HG03108 (cell line): ENCODE data around the gene CERS6.
A peak's percentile ranks its signal among the peaks of the same experiment; 100 is the strongest.
"Not testable (repeated sequence)": the region's sequence is repeated elsewhere in the genome, so short reads cannot be mapped to it uniquely, and the experiment has no call there.

Source experiments
- ATAC-seq: cut with Tn5 transposase; IDR thresholded peaks from one replicate; pipeline ENCODE4 v1.9.1; 2021; ENCODE audit warnings: moderate library complexity; ENCODE audit not compliant: unreplicated experiment

CERS6 gene

DNA sequence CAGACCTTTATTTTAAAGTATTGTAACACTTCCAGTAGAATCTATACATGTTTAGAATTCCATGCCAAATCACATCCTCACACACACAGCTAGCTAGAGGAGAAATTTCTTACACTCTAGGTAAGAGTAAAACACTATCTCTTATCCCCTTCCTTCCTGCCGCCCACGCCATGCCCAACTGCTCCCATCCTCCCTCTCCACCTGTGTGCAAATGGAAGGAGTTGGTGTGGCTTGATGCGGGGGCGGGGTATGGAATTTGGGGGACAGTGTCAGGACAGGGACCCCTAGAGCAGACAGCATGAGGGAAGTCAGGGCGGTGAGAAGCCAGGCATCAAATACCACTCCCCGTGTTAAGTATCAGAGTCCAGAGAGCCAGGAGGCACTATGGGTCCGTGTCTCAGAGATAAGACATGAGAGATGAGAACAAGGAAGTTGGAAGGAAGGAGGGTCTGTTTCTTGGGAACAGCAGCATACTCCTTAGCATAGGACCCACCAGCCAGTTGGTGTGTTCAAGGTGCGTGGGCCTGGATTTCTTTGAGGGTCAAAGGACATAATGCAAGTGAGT lies 297.8 kb downstream of the CERS6 start:
- no peak for ATAC-seq

DNA sequence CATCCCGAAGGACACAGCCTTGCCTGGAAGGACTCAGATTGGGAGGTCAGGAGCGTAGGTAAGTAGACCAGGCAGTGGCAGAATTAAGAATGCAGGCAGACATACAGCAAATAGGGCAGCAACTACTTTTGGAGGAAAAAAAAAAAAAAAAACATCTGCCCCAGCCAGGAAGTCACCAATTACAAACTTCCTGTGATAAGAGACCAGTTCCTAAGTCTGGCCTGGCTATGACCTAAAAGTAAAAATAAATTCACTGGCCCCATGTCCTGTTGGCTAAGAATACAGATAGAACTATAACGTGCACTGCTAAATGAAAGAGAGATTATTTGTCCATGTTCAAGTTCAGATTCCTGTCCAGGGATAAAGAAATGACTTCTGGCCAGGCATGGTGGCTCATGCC lies 301.2 kb downstream of the CERS6 start:
- ATAC-seq: no peak

- ATAC-seq: peak; percentile 66
These were observed 303.1 kb downstream of the CERS6 start for GRCh38 chr2:168758970-168759820.

GRCh38 chr2:168765401-168765800 lies 309.3 kb downstream of the CERS6 start:
- no peak for ATAC-seq

DNA sequence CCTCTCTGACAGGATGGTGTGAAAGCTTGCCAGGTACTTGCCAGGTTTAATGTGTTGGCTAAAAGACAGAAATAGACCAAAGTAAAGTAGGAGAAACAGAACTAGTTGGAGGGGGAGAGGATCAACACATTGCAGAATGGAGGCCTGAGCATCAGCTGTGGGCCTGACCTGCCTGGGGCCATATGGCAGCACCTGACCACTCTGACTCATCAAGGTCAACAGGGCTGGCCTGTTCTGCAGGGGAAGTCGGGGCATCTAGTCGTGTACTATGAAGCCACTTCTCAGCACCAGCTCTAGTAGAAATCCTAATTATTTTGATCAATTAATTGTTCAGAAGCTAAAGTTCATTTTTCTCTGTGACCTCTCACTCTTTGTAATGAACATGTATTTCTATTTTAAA lies 310.5 kb downstream of the CERS6 start:
- ATAC-seq: no peak

DNA sequence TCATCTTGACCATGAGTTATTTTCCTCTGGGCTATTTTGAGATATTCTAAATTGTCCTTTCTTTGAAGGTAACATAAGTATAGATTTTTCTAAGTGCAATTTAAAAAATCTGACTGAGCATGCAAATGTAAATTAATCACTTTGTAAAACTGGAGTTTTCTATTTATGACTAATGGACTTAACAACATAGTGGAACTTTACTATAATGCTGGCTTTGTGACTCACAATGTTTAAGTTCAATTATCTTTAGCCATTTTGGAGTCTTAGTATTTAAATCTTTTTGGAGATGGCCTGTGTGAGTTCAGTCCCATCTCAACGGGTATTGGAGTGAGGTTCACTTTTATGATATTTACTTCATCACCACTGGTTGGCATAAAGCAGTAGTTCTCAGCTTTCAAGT lies 311.2 kb downstream of the CERS6 start:
- ATAC-seq: no peak

GRCh38 chr2:168768357-168768756 lies 312.3 kb downstream of the CERS6 start:
- ATAC-seq: not testable (repeated sequence)

DNA sequence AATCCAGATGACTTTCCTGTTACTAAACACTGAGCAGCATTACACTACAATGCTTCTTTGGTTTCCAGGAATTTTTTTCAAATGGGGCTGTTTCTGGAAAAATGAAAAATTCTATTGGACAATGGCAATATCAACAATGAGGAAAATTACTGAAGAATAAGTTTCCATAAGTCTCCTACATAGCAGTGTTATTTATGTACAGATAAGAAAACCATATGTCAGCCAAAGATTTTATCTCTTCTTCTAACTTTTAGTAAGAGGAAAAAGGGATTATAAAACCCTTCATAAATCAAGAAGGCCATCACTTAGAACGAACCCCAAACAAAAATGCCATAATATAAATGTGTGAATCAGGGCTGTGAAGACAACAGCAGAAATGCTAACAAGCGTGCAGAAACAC lies 314.7 kb downstream of the CERS6 start:
- ATAC-seq: no peak

GRCh38 chr2:168772704-168773103 lies 316.6 kb downstream of the CERS6 start:
- no peak for ATAC-seq

GRCh38 chr2:168773128-168773527 lies 317.1 kb downstream of the CERS6 start:
- no peak for ATAC-seq

DNA sequence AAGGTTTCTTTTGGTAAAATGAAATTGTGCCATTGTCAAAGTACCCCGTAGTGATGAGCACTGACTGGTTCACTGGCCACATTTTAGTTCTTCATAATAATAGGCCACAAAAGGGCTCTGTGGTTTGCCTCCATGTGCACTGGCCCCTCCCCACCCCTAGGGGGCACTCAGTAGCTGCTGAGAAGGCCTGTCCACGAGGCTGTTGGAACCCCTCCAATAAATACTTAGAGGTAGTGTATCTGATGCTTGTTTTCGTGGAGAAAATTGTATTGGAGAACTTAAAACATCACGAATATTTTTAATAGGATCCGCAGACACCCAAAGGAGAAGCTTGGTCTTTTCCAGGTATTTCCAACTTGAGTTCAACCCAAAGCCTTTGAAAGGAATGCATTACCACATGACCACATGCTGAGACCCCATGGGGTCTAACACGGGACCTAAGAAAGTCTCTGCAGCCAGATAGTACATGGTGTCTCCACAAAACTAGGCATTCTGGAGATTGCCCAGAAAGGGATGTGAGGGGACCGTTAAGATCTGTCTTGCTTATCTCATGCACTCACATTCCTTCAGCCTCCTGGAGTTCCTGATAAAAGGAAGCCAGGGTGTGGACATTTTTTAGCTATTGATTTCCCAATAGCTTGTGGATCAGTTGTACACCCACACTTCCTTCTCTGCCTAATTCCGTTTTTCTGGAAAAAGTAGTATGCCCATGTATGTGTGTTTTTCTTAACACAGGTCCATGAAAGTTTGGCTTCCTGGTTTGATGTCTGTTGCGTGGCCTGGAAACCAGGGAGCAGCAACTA lies 317.8 kb downstream of the CERS6 start:
- ATAC-seq: peak; percentile 54

DNA sequence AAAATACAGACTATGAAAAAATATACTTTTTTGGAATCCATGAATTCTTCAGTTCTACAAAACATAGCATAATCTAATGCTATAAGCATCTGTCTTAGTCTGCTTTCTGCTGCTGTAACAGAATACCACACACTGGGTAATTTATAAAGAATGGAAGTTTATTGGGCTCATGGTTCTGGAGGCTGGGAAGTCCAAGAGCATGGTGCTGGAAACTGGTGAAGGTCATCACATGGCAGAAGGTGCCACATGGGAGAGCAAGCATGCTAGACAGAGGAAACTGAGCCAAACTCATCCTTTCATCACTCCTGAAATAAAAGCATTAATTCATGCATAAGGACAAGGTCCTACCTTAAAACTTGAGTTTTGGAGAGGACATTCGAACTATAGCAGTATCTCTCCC lies 319.8 kb downstream of the CERS6 start:
- no peak for ATAC-seq

- no peak for ATAC-seq
These were observed 324.6 kb downstream of the CERS6 start for GRCh38 chr2:168780669-168781071.

DNA sequence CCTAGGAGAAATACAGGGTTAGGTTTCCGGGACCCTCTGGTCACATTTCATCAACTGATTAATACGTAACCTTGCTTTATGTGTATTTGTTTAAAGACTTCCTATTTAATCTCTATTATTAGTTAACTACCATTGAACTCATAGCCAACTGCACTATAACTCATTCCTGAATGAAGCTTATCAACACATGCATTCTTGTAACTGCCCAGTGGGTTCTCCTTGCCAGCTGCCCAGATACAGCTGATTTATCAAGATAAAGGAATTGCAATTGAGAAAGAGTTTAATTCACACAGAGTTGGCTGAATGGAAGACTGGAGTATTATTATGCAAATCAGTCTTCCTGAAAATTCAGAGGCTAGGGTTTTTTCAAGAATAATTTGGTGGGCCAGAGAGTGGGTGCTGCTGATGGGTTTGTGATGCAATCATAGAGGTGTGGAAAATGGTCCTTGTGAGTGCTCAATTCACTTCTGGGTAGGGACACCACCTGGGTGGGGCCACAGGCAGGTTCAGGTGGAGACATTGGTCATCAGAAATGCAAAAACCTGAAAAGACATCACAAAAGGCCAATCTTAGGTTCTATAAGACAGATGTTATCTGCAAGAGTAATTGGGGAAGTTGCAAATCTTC lies 325.2 kb downstream of the CERS6 start:
- ATAC-seq: no peak

- no peak for ATAC-seq
These were observed 326.2 kb downstream of the CERS6 start for GRCh38 chr2:168782271-168782670.

DNA sequence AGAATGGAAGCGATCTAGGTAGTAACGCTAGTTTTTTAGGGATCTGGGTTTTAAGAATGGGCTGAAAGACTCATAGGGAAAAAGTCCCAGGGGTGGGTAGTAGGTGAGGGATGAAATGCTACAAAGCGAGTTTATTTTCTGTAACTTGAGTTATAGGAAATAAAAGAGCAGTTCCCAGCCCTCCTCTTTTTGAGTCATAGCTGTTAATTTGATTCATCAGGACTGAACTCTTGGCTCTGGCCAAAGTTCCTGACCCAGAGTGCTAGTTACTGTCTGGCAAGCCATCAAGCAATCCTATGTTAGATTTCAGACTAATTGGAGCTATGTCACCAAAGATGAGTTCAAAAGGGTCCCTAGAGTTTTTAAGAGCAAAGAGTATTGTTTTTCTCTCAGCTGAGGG lies 328.9 kb downstream of the CERS6 start:
- ATAC-seq: no peak

DNA sequence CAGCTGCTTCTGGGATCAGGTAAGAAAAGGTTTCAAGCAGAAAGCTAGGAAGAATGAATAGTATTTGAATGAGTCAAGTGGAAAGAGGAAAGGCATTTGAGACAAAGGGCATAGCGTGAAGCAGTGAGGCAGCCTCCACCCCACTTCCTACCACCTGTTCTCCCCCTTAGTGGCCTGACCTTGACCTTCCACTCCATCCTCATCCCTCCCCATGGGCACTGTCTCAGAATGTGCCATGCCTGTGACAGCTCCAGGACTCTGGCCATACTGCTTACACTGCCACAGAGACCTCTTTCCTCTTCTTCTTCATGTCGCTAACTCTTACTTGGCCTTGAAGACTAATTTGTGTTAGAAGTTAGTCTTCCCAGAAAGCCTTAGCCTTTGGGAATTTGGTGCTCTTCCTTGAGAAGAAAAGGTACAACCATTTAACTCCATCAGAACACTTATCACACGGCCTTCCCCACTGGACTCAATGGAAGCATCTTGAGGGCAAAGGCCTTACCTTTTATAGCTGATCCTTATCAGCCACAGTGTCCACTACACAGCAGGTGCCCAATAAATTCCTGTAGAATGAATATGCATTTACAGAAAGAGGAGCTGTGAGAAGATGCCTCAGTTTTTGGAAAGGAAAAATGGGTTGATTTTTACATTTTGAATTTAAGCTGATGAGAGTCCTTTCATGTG lies 331.2 kb downstream of the CERS6 start:
- no peak for ATAC-seq

DNA sequence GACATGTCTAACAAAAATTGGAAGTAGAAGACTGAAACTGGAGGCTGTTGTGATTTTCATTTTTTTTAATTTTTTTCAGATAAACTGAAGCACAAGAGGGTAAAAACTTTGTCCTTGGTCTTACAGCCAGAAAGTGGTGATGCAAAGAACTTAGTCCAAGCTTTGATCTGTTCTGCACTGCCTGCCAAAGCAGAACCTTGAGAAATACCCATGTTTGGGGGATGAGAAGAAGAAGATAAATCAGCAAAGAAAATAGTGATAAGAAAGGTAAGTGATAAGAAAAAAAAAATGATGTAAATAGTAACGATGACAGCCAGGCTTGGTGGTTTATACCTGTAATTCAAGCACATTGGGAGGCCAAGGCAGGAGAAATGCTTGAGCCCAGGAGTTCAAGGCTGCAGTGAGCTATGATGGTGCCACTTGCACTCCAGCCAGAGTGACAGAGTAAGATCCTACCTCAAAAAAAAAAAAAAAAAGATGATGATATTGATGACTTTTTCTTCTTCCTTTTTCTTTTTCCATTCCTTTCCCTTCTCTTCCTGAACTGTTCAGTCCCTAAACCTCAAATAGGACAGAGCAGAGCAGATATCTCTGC lies 331.8 kb downstream of the CERS6 start:
- no peak for ATAC-seq

GRCh38 chr2:168789776-168790175 lies 333.7 kb downstream of the CERS6 start:
- ATAC-seq: no peak

- ATAC-seq: no peak
These were observed 334.3 kb downstream of the CERS6 start for GRCh38 chr2:168790226-168790902.
